CD4-positive, CD25-positive, alpha-beta regulatory T cell (primary cell): ENCODE measurements around the gene OR51B2. TPM values are rescaled to one million over a fixed set of nuclear protein-coding genes. Genes with fewer than 3 reads are reported as not detected.
"Not testable (repeated sequence)": the region's sequence is repeated elsewhere in the genome, so short reads cannot be mapped to it uniquely, and the experiment has no call there.

ENCODE experiments used
- ATAC-seq, 2 donors: fragments of 150-1000 bp; cut with Tn5 transposase; one replicate each; pipeline ENCODE4 v1.10.0; 2021; ENCODE audit warnings: low read depth in 2 of 2, moderate number of reproducible peaks in 2 of 2, moderate library complexity in 1 of 2
- DNase-seq, 3 donors: peaks; one replicate each; pipeline versions ENCODE4 v3.0.0 to v3.0.0-alpha.2; 2012 to 2022; ENCODE audit warnings: mixed read lengths in 1 of 3
- H3K27ac ChIP-seq: one replicate; pipeline ENCODE4 v1.7.0; 2013; ENCODE audit warnings: mild to moderate bottlenecking, low read length; ENCODE audit not compliant: insufficient read depth, poor library complexity, severe bottlenecking
- H3K27me3 ChIP-seq: one replicate; pipeline ENCODE4 v1.7.0; 2013; ENCODE audit warnings: low read length; ENCODE audit not compliant: control insufficient read depth, insufficient read depth
- H3K36me3 ChIP-seq: one replicate; pipeline ENCODE4 v1.7.0; 2013; ENCODE audit warnings: mild to moderate bottlenecking, low read length, moderate library complexity; ENCODE audit not compliant: control insufficient read depth, insufficient read depth
- H3K4me1 ChIP-seq: 2 replicates; pipeline ENCODE4 v1.7.0; 2013; ENCODE audit warnings: mild to moderate bottlenecking, low read length; ENCODE audit not compliant: insufficient read depth, control insufficient read depth, poor library complexity, severe bottlenecking
- H3K4me3 ChIP-seq: one replicate; pipeline ENCODE4 v1.7.0; 2013; ENCODE audit warnings: low read depth, mild to moderate bottlenecking, low read length, moderate library complexity
- H3K9me3 ChIP-seq, 2 experiments: 1 replicate in 1 of 2; 2 replicates in 1 of 2; pipeline ENCODE4 v1.7.0; 2013; ENCODE audit warnings: low read length in 2 of 2, mild to moderate bottlenecking in 1 of 2, moderate library complexity in 1 of 2; ENCODE audit not compliant: control insufficient read depth in 2 of 2
- H3K27ac Mint-ChIP-seq, 3 donors: one replicate each; pipeline ENCODE4 v1.8.0; 2020 to 2022; ENCODE audit warnings: mild to moderate bottlenecking in 3 of 3, mixed read lengths in 3 of 3, moderate library complexity in 2 of 3
- H3K27me3 Mint-ChIP-seq: one replicate; pipeline ENCODE4 v1.8.0; 2022; ENCODE audit warnings: mild to moderate bottlenecking, mixed read lengths
- H3K36me3 Mint-ChIP-seq: one replicate; pipeline ENCODE4 v1.8.0; 2020; ENCODE audit warnings: mixed read lengths
- H3K4me1 Mint-ChIP-seq, 4 donors: one replicate each; pipeline ENCODE4 v1.8.0; 2020 to 2022; ENCODE audit warnings: mixed read lengths in 4 of 4, mild to moderate bottlenecking in 1 of 4
- H3K4me3 Mint-ChIP-seq, 4 donors: one replicate each; pipeline ENCODE4 v1.8.0; 2020 to 2022; ENCODE audit warnings: mild to moderate bottlenecking in 4 of 4, mixed read lengths in 4 of 4, moderate library complexity in 3 of 4
- H3K9me3 Mint-ChIP-seq, 7 donors: one replicate each; pipeline ENCODE4 v1.8.0; 2020 to 2022; ENCODE audit warnings: mixed read lengths in 7 of 7, mild to moderate bottlenecking in 3 of 7, moderate library complexity in 2 of 7
- polyA plus RNA-seq, 4 donors: library from polyadenylated mRNA; unstranded; fragments of 300-500 nt; fragmentation: Illumina TruSeq; gene quantifications; one replicate each; pipeline ENCODE4 v1.2.3, GENCODE V29; 2021
- total RNA-seq: library from RNA; stranded (reverse); gene quantifications from one replicate; pipeline ENCODE4 v1.2.3, GENCODE V29; 2022

Gene OR51B2
- total and polyA plus RNA-seq, 5 donors from 2014 or later: not detected

GRCh38 chr11:5362017-5362625 lies 38.0 kb upstream of the OR51B2 start:
- no peak for ATAC-seq
- Mint-ChIP-seq H3K36me3 (no peaks in the 10 kb centered on the region), H3K27ac (no peak overlapping the region), H3K4me3 (no peak overlapping the region), H3K9me3 (peaks cover 0 to 7% (median 2%) of the 10 kb centered on the region in 7 donors), H3K4me1 (no peaks in the 10 kb centered on the region), H3K27me3 (peaks cover 11% of the 10 kb centered on the region)
- no peaks in the 10 kb centered on the region for H3K27me3 ChIP-seq
- DNase-seq: no peak
- no peaks in the 10 kb centered on the region for H3K36me3 ChIP-seq
- H3K4me3 ChIP-seq: no peak overlapping the region
- H3K27ac ChIP-seq: no peak overlapping the region
- H3K9me3 ChIP-seq: no peaks in the 10 kb centered on the region
- H3K4me1 ChIP-seq: no peaks in the 10 kb centered on the region

GRCh38 chr11:5356031-5356430 lies 31.9 kb upstream of the OR51B2 start:
- not testable (repeated sequence) for DNase-seq, H3K27ac Mint-ChIP-seq, H3K4me3 ChIP-seq, H3K4me1 ChIP-seq, H3K9me3 ChIP-seq, H3K27ac ChIP-seq, H3K9me3 Mint-ChIP-seq, H3K36me3 ChIP-seq, H3K27me3 Mint-ChIP-seq, H3K4me1 Mint-ChIP-seq, H3K4me3 Mint-ChIP-seq, ATAC-seq, H3K36me3 Mint-ChIP-seq, H3K27me3 ChIP-seq

DNA sequence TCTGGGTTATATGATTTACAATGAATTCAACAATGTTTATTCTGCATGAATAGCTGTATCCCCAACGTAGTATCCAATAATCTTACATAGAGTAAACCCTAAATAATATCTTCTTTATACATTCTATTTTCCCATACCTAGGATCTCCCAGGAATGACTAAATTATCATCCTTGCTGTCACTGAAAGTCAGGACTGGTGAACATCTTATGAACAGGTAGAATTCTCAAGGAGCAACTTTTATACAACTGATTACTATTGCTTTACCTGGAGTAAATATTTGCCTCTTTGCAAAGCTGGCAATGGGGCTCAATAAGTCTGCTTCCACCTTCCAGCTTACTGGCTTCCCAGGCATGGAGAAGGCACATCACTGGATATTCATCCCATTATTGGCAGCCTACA lies 27.1 kb upstream of the OR51B2 start, which contains the start of gene OR51B6:
Gene OR51B6 (plus strand): TSS at position 301 of the 400 bp plus-strand sequence. CDS start 0 bp downstream, at position 301.
- Histone ChIP-seq H3K9me3 (no peaks in the 10 kb centered on the region), H3K27me3 (no peaks in the 10 kb centered on the region), H3K4me3 (no peak within 1 kb of the TSS), H3K4me1 (no peaks in the 10 kb centered on the region), H3K36me3 (no peaks in the 10 kb centered on the region), H3K27ac (no peak within 1 kb of the TSS)
- peak within 1 kb of the TSS in 1 of 3 donors; percentile 49 for H3K27ac Mint-ChIP-seq
- H3K36me3 Mint-ChIP-seq: no peaks in the 10 kb centered on the region
- peaks cover 0 to 4% (median 0%) of the 10 kb centered on the region in 7 donors for H3K9me3 Mint-ChIP-seq
- H3K27me3 Mint-ChIP-seq: no peaks in the 10 kb centered on the region
- DNase-seq (no peak), ATAC-seq (no peak)
- H3K4me1 Mint-ChIP-seq: no peaks in the 10 kb centered on the region
- no peak within 1 kb of the TSS for H3K4me3 Mint-ChIP-seq

DNA sequence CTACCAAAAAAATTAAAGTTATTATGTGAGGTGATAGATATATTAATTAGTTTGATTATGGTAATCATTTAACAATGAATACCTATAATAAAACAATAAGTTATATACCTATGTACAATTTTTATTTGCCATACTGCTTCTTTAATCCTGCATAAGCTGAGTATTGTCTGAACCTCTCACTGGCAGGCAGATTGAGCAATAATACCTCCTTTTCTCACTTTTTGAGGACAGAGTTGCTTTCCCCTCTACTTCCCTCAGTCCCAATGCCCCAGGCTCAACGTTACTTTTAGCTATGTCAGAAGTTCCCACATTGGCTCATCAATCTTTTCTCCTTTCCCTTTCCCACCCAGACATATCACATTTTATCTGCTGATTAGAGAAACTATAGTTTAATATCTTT lies 25.5 kb upstream of the OR51B2 start:
- no peak overlapping the region for H3K27ac Mint-ChIP-seq
- Histone ChIP-seq H3K36me3 (no peaks in the 10 kb centered on the region), H3K4me1 (no peaks in the 10 kb centered on the region), H3K9me3 (no peaks in the 10 kb centered on the region), H3K4me3 (no peak overlapping the region), H3K27ac (no peak overlapping the region), H3K27me3 (no peaks in the 10 kb centered on the region)
- H3K36me3 Mint-ChIP-seq: no peaks in the 10 kb centered on the region
- peaks cover 0 to 4% (median 0%) of the 10 kb centered on the region in 7 donors for H3K9me3 Mint-ChIP-seq
- DNase-seq (no peak), ATAC-seq (no peak)
- no peaks in the 10 kb centered on the region for H3K4me1 Mint-ChIP-seq
- no peaks in the 10 kb centered on the region for H3K27me3 Mint-ChIP-seq
- H3K4me3 Mint-ChIP-seq: no peak overlapping the region

DNA sequence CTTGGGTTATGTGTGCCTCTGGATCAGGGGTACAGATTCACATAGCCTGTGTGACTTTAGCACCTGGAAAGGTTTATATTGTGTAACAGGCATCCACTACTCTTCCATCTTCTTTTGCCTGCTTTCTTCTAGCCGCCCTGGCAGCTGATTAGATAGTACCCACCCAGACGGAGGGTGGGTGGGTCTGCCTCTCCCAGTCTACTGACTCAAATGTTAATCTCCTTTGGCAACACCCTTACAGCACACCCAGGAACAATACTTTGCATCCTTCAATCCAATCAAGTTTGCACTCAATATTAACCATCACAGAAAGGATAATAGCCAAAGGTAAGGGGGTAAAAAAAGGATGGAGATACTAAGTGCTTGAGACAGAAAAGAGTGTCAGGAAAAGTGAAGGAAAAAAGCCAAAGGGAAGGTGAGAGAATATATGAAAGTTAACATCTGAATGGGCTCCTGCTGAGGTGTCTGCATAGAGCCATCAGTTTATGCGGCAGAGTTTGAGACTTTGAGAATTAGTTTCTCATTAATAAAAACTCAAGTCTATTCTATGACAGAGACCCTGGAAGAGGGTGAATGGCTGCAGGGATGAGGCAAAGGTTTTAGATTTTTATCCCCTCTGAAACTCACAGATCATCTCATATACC lies 24.6 kb upstream of the OR51B2 start:
- Mint-ChIP-seq H3K4me3 (peak overlapping the region in 1 of 4 donors; percentile 2), H3K4me1 (no peaks in the 10 kb centered on the region), H3K9me3 (peaks cover 0 to 4% (median 0%) of the 10 kb centered on the region in 7 donors), H3K27ac (no peak overlapping the region), H3K27me3 (no peaks in the 10 kb centered on the region), H3K36me3 (no peaks in the 10 kb centered on the region)
- no peaks in the 10 kb centered on the region for H3K9me3 ChIP-seq
- no peak overlapping the region for H3K4me3 ChIP-seq
- H3K4me1 ChIP-seq: no peaks in the 10 kb centered on the region
- ATAC-seq (no peak), DNase-seq (no peak)
- H3K36me3 ChIP-seq: no peaks in the 10 kb centered on the region
- H3K27me3 ChIP-seq: no peaks in the 10 kb centered on the region
- no peak overlapping the region for H3K27ac ChIP-seq

GRCh38 chr11:5345831-5346230 lies 21.7 kb upstream of the OR51B2 start:
- Histone ChIP-seq H3K4me3 (no peak overlapping the region), H3K27ac (no peak overlapping the region), H3K27me3 (no peaks in the 10 kb centered on the region), H3K9me3 (no peaks in the 10 kb centered on the region), H3K4me1 (no peaks in the 10 kb centered on the region), H3K36me3 (no peaks in the 10 kb centered on the region)
- no peaks in the 10 kb centered on the region for H3K27me3 Mint-ChIP-seq
- no peaks in the 10 kb centered on the region for H3K4me1 Mint-ChIP-seq
- no peak overlapping the region for H3K27ac Mint-ChIP-seq
- ATAC-seq: no peak
- no peak for DNase-seq
- H3K36me3 Mint-ChIP-seq: no peaks in the 10 kb centered on the region
- peaks cover 0 to 3% (median 0%) of the 10 kb centered on the region in 7 donors for H3K9me3 Mint-ChIP-seq
- no peak overlapping the region for H3K4me3 Mint-ChIP-seq

DNA sequence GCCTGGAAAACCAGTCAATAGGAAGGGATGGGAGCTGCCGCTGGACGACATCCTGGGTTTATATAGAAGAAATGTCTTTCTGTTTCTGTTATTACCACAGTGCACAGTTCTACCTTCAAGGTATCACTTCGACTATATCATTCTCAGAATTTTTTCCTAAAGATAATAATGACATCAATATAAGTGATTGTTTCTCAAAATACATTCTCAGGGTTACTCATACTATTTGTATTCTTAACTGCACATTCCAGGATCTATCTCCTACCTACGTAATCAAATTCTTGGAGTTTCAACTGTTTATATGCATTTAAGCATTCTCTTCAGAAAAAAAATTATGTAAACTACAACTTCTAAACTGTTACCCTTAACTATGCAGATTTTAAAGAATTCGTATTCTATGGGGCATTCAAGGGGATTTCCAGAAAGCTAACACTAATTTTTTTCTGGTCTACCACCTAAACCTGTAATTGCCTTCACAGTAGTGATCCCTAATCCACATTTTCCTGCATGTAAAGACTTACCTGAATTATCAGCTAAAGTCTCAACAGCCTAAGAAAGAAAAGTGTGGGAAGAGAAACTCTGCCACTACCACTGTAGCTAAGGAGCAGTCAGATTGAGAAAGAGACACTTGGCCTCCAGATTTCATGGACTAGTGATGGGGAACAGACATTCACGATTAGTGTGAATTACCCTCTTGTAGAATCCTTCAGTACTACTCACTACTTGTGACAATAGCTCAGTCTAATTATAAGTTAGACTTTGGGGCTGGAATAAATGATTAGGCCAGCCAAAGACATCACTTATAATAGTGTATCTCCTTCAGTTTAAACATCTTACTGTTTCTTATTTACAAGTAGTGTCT lies 19.6 kb upstream of the OR51B2 start, which contains the start of gene OR51B5:
Gene OR51B5 (minus strand): TSS at position 51 of the 862 bp plus-strand sequence. CDS start 0 bp downstream, at position 51.
- Mint-ChIP-seq H3K4me1 (no peaks in the 10 kb centered on the region), H3K9me3 (peaks cover 0 to 2% (median 0%) of the 10 kb centered on the region in 7 donors), H3K4me3 (no peak within 1 kb of the TSS), H3K36me3 (no peaks in the 10 kb centered on the region), H3K27me3 (no peaks in the 10 kb centered on the region), H3K27ac (peak within 1 kb of the TSS in 1 of 3 donors; percentile 78)
- Histone ChIP-seq H3K9me3 (no peaks in the 10 kb centered on the region), H3K4me1 (no peaks in the 10 kb centered on the region), H3K4me3 (no peak within 1 kb of the TSS), H3K36me3 (no peaks in the 10 kb centered on the region), H3K27ac (no peak within 1 kb of the TSS), H3K27me3 (no peaks in the 10 kb centered on the region)
- DNase-seq (no peak), ATAC-seq (no peak)
